T47D (cell line): ENCODE measurements around the gene OXER1.

Experiments
- DNase-seq, 2 experiments: peaks; one replicate each; pipeline versions ENCODE4 v3.0.0 to v3.0.0-alpha.2; 2011 to 2012; ENCODE audit warnings: low read depth in 1 of 2, low spot score in 1 of 2
- JUND ChIP-seq: IDR thresholded peaks from 2 replicates; pipeline ENCODE4 v1.6.1; 2012; ENCODE audit warnings: low read depth
- in situ Hi-C: cut with HindIII; loops from 2 replicates; pipeline ENCODE4 v1.10.0; 2016; ENCODE audit warnings: low sequenced_read_pairs, low pct_unique_long_range_greater_than_20kb

Gene OXER1

GRCh38 chr2:42764096-42764495 lies at the start of gene OXER1:
OXER1 (minus strand) TSS chr2:42764135; CDS start chr2:42764062, 73 bp downstream.
- no peak for DNase-seq
- in situ Hi-C loops = no loop called here
- no peak for TF ChIP-seq JUND

- peak in 1 of 2 experiments; percentile 46 for DNase-seq
- in situ Hi-C loops = no loop called here
- no peak for TF ChIP-seq JUND
Observed at GRCh38 chr2:42812899-42813479, 49.1 kb upstream of the OXER1 start.

DNA sequence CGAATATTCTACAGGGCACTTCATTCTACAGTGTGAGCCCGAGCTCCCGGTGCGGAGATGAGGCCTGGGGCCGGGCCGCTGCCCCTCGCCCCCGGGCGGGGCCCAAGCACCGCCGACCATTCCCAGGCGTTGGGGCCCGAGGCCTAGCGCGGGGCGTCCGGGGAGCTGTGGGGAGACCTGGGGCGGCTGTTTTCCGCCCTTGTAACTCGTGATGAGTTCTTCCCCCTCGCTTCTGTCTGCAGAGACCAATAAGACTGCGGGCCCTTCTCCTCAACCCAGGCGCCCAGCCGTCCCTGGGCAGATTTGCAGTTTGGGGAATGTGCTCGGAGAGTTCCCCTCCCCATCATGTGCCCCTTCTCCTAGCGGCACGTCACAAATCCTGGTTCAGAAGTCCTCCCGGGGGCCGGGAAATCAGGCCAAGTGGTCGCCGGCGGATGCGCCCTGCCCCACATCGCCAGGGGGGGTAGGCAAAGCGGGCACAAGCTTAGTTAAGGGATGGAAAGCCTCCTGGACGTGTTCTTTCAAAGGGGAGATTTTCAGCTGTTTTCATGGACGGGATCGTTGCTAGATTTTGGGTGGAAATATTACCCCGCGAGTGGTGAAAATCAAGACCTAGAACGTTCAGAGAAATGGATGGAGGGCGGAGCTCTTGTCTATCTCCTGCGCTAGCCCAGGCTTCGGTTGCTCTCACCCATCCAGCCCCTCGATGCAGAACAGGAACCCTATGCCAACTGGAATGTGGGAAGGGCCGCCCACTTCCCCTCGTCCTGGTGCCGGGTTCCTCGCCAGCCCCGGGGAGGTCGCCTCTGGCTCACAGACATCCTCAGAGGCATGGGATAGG lies 47.3 kb upstream of the OXER1 start:
- no peak for TF ChIP-seq JUND
- in situ Hi-C loops = no loop called here
- no peak for DNase-seq

GRCh38 chr2:42810121-42810970 lies 46.4 kb upstream of the OXER1 start:
- peak; percentile 81 to 91 for DNase-seq
- in situ Hi-C loops = no loop called here
- TF ChIP-seq JUND = no peak

DNA sequence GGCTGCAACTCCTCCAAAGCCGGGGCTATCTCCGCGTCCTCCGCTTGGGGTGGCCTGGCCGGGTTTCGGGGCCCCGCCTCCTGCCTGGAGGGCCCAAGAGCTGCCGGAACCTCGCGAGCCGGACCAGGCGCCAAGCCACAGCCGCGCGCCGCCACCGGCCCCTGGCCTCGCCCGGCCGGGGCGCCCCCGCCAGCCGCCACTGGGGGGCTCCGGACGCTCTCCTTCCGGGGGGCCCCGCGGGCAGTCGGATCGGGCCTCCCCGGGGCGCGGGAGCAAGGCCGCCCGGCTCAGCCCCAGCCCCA lies 45.8 kb upstream of the OXER1 start:
- DNase-seq = peak; percentile 57 to 78
- in situ Hi-C loops = no loop called here
- no peak for TF ChIP-seq JUND

DNA sequence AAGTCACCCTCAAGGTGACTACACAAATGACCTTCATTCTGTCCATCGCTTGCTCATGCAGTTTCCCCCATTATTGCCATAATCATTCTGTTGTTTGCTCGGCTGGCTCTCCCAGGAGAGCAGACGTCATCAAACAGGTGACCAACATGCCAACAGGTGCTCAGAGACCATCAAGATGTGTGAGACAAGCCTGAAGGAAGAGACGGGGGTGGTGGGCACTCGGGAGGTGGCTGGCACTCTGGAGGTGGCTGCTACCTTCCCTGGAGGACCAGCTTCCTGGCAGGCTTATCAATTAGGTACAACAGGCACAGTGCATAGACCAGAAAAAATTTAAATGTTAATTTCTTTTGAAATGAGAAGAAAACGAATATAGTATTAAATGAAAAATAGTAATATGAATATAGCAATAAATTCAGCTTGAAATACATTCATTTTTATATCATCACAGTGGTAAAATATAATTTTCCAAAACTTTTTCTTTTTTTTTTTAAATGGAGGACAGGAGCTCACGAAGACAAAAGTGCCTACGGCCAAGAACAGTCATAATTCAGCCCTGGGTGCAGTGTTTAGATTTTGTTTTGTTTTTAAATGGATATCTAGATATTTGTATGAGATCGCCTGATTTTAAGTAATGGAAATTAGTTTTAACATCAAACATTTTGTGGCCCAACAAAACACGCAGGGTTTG lies 45.3 kb upstream of the OXER1 start:
- no peak for TF ChIP-seq JUND
- in situ Hi-C loops = no loop called here
- no peak for DNase-seq

DNA sequence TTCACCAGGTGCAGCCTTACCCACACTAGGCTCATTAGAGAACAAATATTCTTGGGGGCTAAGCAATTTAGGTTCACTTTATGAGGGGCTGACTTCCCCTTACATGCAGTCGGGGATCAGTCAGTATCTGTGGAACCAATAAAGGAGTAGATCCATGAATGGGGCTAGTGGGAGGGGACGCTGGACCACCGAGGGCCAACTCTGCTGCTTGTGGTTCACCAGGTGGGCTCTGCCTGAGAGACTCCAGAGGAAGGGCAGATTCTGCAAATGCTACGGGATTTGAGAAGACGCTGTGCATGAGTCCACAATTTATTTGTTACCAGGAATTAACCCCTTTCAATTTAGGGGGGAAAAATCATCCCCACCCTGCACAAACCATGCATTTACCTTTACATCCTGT lies 44.4 kb upstream of the OXER1 start:
- in situ Hi-C loops = no loop called here
- no peak for DNase-seq
- no peak for TF ChIP-seq JUND

DNA sequence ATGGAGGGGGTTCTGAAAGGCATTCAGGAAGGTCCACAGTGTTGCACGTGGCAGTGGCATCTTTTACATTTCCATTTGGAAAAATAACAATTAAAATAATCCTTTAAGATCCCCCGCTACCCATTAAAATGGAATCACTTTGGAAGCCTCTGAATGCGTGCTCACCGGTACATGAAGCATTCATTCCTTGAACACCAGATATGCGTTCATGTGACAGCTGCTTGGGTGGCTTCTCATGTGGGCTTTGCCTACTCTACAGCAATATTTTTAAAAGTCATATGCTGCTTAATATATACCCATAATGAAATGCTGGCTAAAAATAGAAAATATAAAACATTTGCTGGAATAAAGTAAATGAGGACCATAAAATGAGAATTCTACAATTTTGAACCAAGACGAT lies 42.9 kb upstream of the OXER1 start:
- TF ChIP-seq JUND = no peak
- DNase-seq = no peak
- in situ Hi-C loops = no loop called here

- in situ Hi-C loops = no loop called here
- TF ChIP-seq JUND = no peak
Observed at GRCh38 chr2:42804891-42805290, 41.0 kb upstream of the OXER1 start.

DNA sequence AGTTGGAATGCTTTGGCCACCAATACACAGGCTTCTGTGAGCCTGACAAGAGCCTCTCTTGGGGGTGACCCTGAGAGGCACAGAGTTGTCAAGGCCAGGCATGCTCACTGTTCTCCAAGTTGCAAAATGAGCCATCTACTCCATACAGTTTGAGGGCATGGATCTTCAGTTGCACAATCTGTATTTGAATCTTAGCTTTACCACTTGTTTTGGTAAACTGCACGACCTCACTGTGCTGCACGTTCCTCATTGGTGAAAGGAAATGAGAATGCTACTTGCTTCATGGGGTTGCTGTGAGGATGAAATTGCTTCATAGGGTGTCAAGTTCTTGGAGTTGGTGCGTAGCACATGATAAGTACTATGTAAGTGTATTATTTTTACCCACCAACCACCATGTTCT lies 40.4 kb upstream of the OXER1 start:
- DNase-seq = no peak
- TF ChIP-seq JUND = no peak
- in situ Hi-C loops = no loop called here

More at GRCh38 chr2:42804891-42805290, 41.0 kb upstream of the OXER1 start:
- no peak for DNase-seq

DNA sequence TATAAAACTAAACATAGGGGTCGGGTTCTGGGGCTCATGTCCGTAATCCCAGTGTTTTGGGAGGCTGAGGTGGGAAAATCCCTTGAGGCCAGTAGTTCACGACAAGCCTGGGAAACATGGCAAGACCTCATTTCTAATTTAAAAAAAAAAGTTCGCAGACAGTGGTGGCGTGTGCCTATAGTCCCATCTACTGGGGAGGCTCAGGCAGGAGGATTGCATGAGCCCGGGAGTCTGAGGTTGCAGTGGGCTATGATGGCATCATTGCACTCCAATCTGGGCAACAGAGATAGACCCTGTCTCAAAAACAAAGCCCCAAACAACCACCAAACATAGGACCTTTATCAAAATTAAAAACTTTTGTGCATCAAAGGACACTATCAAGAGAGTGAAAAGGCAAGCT lies 38.2 kb upstream of the OXER1 start:
- TF ChIP-seq JUND = no peak
- no peak for DNase-seq
- in situ Hi-C loops = no loop called here

DNA sequence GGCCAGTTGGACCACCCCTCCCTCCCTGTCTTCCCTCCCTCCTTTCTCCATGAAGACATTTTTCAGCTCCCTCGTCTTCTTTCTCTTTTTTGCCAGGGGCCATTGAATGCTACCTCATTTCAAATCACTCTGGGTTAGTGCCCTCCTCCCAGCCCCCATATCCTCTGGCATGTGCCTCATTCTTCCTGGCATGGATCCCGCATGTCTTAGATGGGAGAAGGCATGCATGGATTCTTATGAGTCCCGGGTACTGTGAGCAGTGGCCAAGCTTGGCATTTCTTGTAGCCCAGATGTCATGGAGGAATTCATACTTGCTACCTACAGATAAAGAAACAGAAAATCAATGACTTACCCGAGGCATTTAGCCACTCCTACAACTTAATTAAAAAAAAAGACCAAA lies 37.4 kb upstream of the OXER1 start:
- no peak for DNase-seq
- TF ChIP-seq JUND = no peak

More for the DNA sequence above, 37.4 kb upstream of the OXER1 start:
- in situ Hi-C loops = no loop called here
